ENCODE data around the gene TFB1M.

DNA sequence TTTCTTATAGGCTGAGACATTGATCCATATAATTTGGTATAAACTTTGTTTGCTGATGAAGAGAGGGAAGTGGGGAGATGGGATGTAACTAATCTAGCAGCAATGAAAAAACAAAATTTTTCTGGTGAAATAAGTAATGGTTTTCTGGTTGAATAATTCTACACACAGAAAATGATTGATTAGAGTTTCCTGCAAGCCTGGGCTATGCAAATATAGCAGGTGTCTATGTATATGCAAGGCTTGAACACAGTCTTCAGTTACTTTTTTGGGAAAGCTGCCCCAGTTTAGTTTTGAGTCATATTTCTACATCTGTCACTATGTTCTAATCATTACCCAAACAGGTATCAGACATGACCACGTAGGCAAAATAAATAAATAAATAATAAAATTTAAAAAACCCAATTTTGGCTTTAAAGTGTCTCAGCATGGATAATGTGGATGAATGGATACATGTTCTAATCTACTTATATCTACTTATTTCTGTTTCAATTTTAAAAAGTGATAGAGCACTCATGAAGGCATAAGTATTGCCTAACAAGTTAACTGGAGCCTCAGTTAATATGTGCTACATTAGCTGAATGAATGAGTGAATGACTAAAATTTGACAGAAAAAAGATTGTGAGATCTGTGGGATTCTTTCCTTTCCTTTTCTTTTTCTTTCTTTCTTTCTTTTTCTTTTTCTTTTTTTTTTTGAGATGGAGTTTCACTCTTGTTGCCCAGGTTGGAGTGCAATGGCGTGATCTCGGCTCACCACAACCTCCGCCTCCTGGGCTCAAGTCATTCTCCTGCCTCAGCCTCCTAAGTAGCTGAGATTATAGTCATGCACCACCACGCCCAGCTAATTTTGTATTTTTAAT, 37.2 kb upstream of the TFB1M start:
- TF ChIP-seq, protein P1, sequence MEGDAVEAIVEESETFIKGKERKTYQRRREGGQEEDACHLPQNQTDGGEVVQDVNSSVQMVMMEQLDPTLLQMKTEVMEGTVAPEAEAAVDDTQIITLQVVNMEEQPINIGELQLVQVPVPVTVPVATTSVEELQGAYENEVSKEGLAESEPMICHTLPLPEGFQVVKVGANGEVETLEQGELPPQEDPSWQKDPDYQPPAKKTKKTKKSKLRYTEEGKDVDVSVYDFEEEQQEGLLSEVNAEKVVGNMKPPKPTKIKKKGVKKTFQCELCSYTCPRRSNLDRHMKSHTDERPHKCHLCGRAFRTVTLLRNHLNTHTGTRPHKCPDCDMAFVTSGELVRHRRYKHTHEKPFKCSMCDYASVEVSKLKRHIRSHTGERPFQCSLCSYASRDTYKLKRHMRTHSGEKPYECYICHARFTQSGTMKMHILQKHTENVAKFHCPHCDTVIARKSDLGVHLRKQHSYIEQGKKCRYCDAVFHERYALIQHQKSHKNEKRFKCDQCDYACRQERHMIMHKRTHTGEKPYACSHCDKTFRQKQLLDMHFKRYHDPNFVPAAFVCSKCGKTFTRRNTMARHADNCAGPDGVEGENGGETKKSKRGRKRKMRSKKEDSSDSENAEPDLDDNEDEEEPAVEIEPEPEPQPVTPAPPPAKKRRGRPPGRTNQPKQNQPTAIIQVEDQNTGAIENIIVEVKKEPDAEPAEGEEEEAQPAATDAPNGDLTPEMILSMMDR (IDR thresholded peaks at IDR 0.05) = no peak
- no peak for TF ChIP-seq ZFX (IDR thresholded peaks at IDR 0.05; ENCODE audit: borderline replicate concordance)

Data from 22Rv1 (cell line).